ENCODE data around the gene SCN2A.
"Not testable (repeated sequence)": the region's sequence is repeated elsewhere in the genome, so short reads cannot be mapped to it uniquely, and the experiment has no call there.

DNA sequence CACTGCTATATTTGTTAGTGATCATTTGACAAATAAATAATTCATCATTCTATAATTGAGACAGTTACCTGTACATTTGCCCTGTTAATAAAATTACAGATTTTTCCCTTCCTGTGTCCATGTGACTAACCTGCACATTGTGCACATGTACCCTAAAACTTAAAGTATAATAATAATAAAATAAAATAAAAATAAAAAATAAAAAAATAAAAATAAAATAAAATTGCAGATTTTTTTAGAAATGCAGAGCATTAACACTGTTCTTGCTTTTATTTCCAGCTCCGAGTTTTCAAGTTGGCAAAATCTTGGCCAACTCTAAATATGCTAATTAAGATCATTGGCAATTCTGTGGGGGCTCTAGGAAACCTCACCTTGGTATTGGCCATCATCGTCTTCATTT, 105.1 kb downstream of the SCN2A start:
- TF ChIP-seq POLR2AphosphoS5 (IDR thresholded peaks at IDR 0.05; ENCODE audit: borderline replicate concordance, low read depth, low read length); EZH2 (IDR thresholded peaks at IDR 0.05); FOXP2 (optimal IDR thresholded peaks at IDR 0.05; ENCODE audit: control extremely low read depth, extremely low read length, insufficient read depth): not testable (repeated sequence)

All from SK-N-MC (cell line).